A172 (cell line): ENCODE results near the gene COIL. TPM values are rescaled to one million over a fixed set of nuclear protein-coding genes. Genes with fewer than 3 reads are reported as not detected.
"Not testable (repeated sequence)": the region's sequence is repeated elsewhere in the genome, so short reads cannot be mapped to it uniquely, and the experiment has no call there.

ENCODE experiments used
- DNase-seq: peaks from one replicate; pipeline ENCODE4 v3.0.0-alpha.2; 2015; ENCODE audit warnings: low spot score
- total RNA-seq: library from RNA; depleted of rRNA; stranded (reverse); fragments of >200 nt; shearing (Covaris generic); gene quantifications from 2 replicates; pipeline ENCODE4 v1.2.3, GENCODE V29; 2014

The COIL gene
- total RNA-seq, 1 experiment from 2014 or later = 28.0 TPM

DNA sequence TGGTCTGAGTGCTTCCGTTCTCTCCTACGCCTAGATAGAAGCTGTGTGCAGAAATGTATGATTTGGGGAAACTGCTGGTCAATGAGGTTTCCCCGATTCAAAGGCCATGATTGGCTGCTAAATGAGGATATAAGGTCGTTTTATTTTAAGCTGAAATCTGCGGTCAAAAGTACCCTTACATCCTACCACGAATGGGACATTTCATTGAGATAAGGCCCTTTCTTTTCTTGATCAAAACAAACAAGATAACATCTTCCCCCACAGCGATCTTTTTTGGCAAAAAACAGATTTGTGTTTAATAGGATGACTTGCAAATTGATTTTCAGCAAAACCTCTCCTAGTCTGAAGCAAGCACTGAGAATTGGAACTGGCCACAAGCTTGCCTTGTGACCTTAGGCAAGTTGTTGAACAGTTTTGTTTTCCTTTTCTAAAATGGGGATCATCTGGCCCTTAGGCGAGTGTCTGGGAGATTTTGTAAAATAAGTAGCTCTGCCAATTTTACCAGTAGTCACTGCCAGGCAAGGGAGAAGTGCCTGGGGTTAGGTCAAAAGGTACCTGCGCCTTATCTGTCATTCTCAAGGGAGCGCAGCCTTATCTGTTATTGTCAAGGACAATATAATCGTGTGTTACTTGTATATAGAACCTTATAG lies 17.7 kb upstream of the COIL start:
- no peak for DNase-seq

GRCh38 chr17:56977673-56978395 lies 17.0 kb upstream of the COIL start, which contains the start of gene SCPEP1:
SCPEP1 (plus strand) TSS chr17:56978131; CDS start chr17:56978160, 29 bp downstream.
- peak; percentile 69 for DNase-seq

GRCh38 chr17:56976941-56977608 lies 16.2 kb upstream of the COIL start:
- DNase-seq = no peak

- DNase-seq = no peak
Measured at GRCh38 chr17:56975656-56976055, 14.8 kb upstream of the COIL start.

GRCh38 chr17:56974055-56974454 lies 13.2 kb upstream of the COIL start:
- DNase-seq = no peak

DNA sequence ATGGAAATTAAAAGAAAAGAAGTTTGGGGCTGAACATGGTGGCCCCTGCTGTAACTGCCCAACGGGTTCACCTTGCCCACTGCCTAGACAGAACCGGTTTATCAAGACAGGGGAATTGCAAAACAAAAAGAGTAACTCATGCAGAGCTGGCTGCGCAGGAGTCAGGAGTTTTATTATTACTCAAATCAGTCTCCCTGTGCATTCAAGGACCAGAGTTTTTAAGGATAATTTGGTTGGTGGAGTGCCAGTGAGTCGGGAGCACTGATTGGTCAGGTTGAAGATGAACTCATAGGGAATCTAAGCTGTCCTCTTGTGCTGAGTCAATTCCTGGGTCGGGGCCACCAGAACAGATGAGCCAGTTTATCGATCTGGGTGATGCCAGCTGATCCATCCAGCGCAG lies 12.7 kb upstream of the COIL start:
- peak; percentile 30 for DNase-seq

- no peak for DNase-seq
Measured at GRCh38 chr17:56972111-56972730, 11.4 kb upstream of the COIL start.

GRCh38 chr17:56970974-56971373 lies 10.1 kb upstream of the COIL start:
- DNase-seq = no peak

GRCh38 chr17:56966338-56966737 lies 5.5 kb upstream of the COIL start:
- no peak for DNase-seq

GRCh38 chr17:56965681-56966080 lies 4.8 kb upstream of the COIL start:
- DNase-seq = not testable (repeated sequence)

DNA sequence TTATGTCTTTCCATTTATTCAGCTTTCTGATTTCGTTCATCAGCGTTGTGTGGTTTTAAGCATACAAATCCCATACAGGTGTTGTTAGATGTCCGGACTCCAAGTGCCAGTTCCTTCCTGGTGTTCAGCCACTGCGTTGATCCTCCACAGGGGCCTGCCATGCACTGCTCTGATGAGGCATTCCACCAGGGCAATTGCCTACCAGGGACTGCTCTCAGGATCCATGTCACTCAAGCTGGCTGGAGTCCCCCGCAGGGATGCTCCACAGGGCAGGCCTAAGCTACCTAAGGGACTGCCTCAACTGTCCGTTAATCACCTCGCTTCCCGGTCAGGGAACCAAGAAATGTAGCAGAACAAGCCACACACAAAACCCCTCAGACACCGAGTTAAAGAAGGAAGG lies 4.4 kb upstream of the COIL start:
- DNase-seq = not testable (repeated sequence)

- no peak for DNase-seq
Measured at GRCh38 chr17:56956992-56957391, 3.9 kb downstream of the COIL start.

- DNase-seq = no peak
Measured at GRCh38 chr17:56949595-56949994, 11.3 kb downstream of the COIL start.

GRCh38 chr17:56948491-56948890 lies 12.4 kb downstream of the COIL start:
- DNase-seq = no peak

GRCh38 chr17:56947741-56948140 lies 13.1 kb downstream of the COIL start:
- no peak for DNase-seq

DNA sequence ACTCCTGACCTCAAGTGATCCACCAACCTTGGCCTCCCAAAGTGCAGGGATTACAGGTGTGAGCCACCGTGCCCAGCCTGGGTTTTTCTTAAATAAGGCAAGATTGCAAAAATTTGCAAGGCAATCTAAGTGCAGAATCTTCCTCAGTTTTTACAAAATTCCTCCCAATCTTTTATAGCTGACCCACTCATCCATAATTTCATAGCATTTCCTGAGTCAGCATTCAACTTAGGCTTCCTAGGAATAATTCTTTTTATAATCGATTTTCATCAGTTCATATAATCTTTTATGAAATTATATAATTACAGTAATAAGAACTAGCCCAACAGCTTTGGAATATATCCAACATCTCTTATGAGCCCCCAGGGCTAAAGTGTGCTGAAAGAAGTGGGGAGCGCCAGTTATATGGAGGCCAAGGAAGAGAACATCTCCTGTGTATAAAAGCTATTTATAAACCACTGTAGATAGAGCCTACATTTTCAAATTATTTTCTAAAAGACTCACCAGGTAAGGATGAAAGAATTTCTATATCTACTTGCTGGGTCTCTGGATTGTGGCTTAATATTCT lies 14.8 kb downstream of the COIL start:
- DNase-seq = no peak

DNA sequence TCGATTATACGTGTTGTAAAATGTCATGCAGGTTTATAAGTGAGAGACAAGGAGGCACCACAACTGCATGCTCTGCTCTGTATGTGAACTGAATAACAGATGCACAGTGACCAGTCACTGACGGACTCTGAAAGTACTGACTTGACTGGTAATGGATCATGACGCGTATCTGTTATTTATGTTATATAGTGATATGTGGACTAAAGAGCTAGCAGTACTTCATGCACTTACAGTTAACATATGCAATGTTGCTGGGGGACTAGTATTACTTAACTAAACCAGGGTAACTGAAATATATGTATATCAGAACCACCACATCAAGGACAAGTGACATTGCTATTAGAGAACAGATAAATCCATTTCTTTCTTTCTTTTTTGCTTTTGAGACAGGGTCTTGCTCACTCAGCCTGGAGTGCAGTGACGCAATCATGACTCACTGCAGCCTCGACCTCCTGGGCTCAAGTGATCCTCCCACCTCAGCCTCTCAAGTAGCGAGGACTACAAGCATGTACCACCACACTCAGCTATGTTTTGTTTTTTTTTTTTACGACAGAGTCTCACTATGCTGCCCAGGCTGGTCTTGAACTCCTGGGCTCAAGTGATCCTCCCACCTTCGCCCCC lies 17.2 kb downstream of the COIL start:
- no peak for DNase-seq

- peak; percentile 62 for DNase-seq
Measured at GRCh38 chr17:56939869-56940484, 20.9 kb downstream of the COIL start.

GRCh38 chr17:56938206-56938605 lies 22.6 kb downstream of the COIL start:
- peak; percentile 55 for DNase-seq

DNA sequence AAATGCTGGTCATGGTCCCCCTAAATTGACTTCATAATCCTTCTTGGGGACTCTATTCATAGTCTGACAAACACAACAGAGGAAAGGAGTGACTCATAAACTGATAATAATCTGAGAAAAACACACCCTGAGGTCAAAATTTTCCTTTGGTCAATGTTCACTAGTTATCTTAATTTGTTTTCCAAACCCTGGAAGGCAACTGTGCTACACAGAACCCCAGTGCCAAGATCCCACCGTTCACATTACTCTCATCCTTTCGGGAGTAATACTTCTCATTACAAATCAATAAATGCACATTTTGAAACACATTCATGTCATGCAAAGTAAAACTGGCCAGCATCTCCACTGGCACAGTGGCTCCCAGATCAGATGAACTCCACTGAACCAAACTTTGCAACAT lies 23.2 kb downstream of the COIL start:
- DNase-seq = peak; percentile 36

DNA sequence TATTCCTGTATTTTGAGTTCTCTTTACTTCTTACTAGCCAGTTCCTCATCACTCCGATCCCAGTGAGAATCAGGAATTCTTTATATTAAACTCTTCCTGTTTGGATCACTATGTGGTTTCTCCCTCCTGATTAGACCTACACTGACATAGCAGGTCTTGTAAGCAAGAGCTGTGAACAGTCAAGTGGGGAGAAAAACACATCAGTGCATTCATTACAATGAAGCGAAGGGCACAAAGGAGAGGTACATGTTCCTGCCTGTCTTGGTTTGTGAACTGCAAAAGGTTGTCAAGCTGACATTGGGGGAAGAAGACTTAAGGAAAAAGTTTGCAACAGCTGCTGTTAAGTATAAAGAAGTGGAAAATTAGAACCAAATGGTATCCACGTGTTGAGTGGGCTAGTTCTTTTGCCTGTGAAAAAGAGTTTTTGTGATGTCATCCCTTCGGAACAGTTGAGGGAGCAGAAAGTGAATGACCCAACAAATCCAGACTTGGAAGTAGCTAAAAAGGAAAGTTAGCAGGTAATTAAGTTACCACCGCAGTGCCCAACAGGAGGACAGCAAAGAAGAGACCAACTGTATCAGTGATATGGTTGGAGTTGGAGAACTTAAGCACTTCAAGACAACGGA lies 24.0 kb downstream of the COIL start:
- DNase-seq = no peak
